HG03045 (cell line): ENCODE data around the gene PARD3B.

Experiments used
- ATAC-seq: cut with Tn5 transposase; IDR thresholded peaks from one replicate; pipeline ENCODE4 v1.9.1; 2021; ENCODE audit warnings: mild to moderate bottlenecking, moderate library complexity; ENCODE audit not compliant: unreplicated experiment

Gene PARD3B

GRCh38 chr2:204984518-204984917 is 439.2 kb downstream of the PARD3B start:
- no peak for ATAC-seq

GRCh38 chr2:204986641-204987040 is 441.4 kb downstream of the PARD3B start:
- no peak for ATAC-seq

- ATAC-seq, result no peak
These were observed 443.6 kb downstream of the PARD3B start for GRCh38 chr2:204988836-204989235.

GRCh38 chr2:204989877-204990276 is 444.6 kb downstream of the PARD3B start:
- no peak for ATAC-seq

GRCh38 chr2:205001300-205001966 is 456.2 kb downstream of the PARD3B start:
- no peak for ATAC-seq

- no peak for ATAC-seq
These were observed 457.1 kb downstream of the PARD3B start for GRCh38 chr2:205002390-205002789.

GRCh38 chr2:205003288-205003687 is 458.0 kb downstream of the PARD3B start:
- no peak for ATAC-seq

GRCh38 chr2:205010196-205010595 is 464.9 kb downstream of the PARD3B start:
- ATAC-seq, result no peak

GRCh38 chr2:205011031-205011430 is 465.8 kb downstream of the PARD3B start:
- ATAC-seq, result no peak

GRCh38 chr2:205012961-205013360 is 467.7 kb downstream of the PARD3B start:
- no peak for ATAC-seq

- no peak for ATAC-seq
These were observed 468.3 kb downstream of the PARD3B start for GRCh38 chr2:205013586-205013985.

- no peak for ATAC-seq
These were observed 468.9 kb downstream of the PARD3B start for GRCh38 chr2:205014201-205014600.

GRCh38 chr2:205017381-205017780 is 472.1 kb downstream of the PARD3B start:
- ATAC-seq, result no peak

GRCh38 chr2:205017912-205018311 is 472.6 kb downstream of the PARD3B start:
- no peak for ATAC-seq

GRCh38 chr2:205020673-205021072 is 475.4 kb downstream of the PARD3B start:
- ATAC-seq, result no peak

GRCh38 chr2:205022841-205023240 is 477.6 kb downstream of the PARD3B start:
- ATAC-seq, result no peak

GRCh38 chr2:205024822-205025518 is 479.7 kb downstream of the PARD3B start:
- no peak for ATAC-seq

- ATAC-seq, result no peak
These were observed 480.4 kb downstream of the PARD3B start for GRCh38 chr2:205025580-205026240.

- ATAC-seq, result no peak
These were observed 485.4 kb downstream of the PARD3B start for GRCh38 chr2:205030695-205031094.

- ATAC-seq, result no peak
These were observed 486.8 kb downstream of the PARD3B start for GRCh38 chr2:205032093-205032551.

GRCh38 chr2:205033431-205033830 is 488.2 kb downstream of the PARD3B start:
- no peak for ATAC-seq

GRCh38 chr2:205034034-205034433 is 488.8 kb downstream of the PARD3B start:
- ATAC-seq, result no peak
